Measurements from ENCODE around the gene FAM156B.
A peak's percentile ranks its signal among the peaks of the same experiment; 100 is the strongest.
"Not testable (repeated sequence)": the region's sequence is repeated elsewhere in the genome, so short reads cannot be mapped to it uniquely, and the experiment has no call there.

Gene FAM156B

GRCh38 chrX:52930214-52930613 is 33.1 kb downstream of the FAM156B start:
- not testable (repeated sequence) for DNase-seq

- DNase-seq = no peak
These were observed 36.1 kb downstream of the FAM156B start for GRCh38 chrX:52933213-52933612.

DNA sequence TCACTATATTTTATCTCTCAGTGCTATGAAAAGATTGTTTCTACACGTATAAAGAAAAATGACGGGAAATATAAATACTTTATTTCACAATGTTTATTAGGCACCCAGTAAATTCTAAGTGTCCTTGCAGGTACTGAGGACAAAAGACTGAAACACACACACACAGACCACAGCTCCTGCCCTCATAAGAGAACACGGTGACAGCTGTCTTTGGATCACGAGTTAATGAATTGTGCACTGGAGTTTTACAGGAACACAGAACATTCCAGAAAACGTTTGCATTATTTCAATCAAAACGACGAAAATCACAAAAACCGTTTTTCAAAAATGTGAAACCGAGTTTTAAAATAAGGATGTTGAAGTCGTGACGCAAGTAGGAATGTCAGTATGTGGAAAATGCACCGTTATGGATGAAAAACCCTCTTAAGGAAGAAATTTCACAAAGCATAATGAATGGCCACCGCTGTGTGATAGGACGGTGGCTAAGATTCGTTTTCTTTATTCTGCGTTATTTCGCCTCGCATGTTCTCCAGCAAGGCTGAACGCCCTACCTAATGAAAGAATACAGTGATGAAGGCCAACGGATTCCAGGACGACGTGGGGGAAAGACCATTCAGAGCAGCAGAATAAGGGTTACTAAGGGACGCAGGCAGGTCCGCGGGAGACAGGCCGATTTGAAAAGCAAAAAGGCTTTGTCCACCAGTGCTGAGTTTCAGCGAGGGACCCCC is 37.0 kb downstream of the FAM156B start:
- DNase-seq = no peak

- peak; percentile 89 to 94 for DNase-seq
These were observed 37.8 kb downstream of the FAM156B start for GRCh38 chrX:52934704-52935469.

DNA sequence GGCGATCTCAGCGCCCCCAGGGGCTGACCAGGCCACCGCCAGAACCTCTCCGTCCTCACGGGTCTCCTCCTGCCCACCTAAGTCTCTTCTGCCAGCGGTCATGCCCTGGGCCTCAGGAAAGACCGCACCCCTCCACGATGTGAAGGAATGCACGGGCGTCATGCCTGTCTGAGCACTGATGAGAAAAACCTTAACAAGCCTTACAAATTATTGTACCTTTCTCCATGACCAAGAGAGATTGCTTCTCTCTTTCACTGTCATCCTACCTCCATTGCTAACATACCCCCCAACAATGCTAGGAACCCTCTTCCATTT is 38.3 kb downstream of the FAM156B start:
- DNase-seq = not testable (repeated sequence)

DNA sequence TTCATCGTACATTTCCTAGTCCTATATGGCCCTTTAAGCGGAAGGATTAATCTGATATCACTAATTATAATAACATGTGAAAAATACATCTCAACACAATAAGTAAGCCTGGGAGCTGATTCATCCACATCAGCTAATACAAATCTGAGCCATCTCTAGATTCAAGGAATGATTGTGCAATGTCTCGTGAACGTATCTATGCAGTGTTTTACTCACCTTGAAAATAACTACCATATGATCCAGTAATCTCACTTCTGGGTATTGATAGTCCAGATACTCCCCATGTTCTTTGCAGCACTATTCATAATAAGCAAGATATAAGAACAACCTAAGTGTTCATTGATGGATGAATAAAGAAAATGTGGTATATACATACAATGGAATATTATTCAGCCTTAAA is 43.6 kb downstream of the FAM156B start:
- not testable (repeated sequence) for DNase-seq

DNA sequence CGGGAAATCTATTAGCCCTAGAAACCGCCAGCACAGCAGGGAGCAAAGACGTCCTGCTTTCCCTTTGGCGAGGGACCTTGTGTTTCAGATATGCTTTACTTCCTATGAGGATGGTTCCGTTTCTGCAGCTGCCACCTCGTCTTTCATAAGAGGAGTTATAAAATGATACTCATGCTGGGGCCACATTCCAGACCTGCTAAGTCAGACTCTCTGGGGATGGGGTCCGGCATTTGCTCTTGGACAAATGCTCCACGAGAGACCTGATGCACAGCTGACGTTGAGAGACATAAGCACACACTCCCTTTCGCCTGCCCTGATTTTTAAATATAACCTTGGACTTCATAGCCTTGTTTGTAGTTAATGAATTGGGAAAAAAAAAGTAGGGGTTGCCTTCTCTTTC is 44.6 kb downstream of the FAM156B start:
- DNase-seq = not testable (repeated sequence)

DNA sequence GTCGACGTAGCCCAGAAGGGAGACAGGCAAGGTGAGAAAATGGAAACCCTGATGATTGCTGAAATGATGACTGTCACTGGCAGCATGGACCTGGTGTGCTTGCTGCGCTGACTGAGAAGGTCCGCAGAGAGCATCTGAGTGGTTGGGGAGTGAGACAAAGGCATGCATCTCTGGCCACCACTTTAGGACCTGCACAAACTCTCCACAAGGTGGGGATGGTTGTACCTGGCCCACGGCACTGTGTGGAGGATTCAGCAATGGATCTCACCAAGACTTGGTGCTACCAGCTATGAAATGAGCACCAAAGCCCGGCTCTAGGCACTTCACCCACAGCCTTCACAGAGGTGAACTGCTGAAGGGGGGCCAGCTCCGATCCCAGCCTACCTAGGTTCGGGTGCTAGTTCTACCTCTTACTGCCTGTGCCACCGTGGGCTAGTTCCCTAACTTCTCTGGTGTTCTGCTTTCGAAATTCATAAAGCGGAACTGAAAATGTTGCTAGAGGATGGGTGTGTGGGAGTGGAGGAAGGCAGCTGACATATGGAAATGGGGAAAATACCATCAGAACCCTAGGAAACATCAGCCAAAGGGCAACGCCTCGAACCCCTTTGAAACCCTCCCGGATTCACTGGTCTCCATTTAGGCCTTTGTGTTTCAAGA is 48.8 kb downstream of the FAM156B start:
- not testable (repeated sequence) for DNase-seq

- DNase-seq = not testable (repeated sequence)
These were observed 50.4 kb downstream of the FAM156B start for GRCh38 chrX:52947501-52947900.

GRCh38 chrX:52948265-52948664 is 51.1 kb downstream of the FAM156B start:
- DNase-seq = not testable (repeated sequence)

DNA sequence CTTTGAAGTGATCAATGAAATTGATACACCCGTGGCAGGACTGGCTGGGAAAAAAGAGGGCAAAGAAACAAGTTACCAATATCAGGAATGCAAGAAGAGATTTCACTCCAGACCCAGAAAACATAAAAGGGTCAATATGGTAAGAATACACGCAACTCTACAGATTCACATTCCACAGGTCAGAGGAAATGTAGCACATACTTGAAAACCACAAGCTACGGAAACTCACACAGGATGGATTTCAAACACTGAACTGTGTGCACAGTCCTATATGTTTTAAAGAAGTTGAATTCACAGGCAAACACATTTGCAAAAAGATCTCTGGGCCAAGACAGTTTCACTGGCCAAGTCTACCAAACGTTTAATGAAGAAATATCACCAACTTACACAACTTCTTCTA is 52.2 kb downstream of the FAM156B start:
- not testable (repeated sequence) for DNase-seq

DNA sequence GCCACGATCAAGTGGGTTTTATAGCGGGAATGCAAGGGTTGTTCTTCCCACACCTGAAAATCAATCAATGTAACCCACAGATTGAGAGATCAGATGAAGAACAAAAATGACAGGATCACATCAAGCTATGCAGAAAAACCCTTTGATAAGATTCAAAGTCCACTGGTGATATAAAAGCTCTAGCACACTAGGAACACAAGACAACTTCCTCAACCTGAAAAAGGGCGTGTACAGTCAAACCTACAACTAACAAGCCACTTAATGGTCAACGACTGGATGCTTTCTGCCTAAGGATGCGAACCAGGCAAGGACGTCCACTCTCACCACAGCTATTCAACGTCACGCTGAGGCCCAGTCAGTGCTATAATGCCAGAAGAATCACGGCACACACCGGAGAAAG is 52.8 kb downstream of the FAM156B start:
- DNase-seq = not testable (repeated sequence)

All from activated CD4-positive, alpha-beta T cell treated with anti-CD3 and anti-CD28 coated beads for 4 hours (primary cell).